ENCODE measurements around the gene SPATA2L. TPM values are rescaled to one million over a fixed set of nuclear protein-coding genes. Genes with fewer than 3 reads are reported as not detected.

The SPATA2L gene
- total and polyA plus RNA-seq, 10 of the 15 experiments (the other 5 are each of a cell fraction or from before 2014, with no cell fraction given), result 0.20 to 6.9 (median 3.9) TPM; not detected in 1

GRCh38 chr16:89721546-89722391 is 20.3 kb upstream of the SPATA2L start:
- RAD21 ChIA-PET (ENCODE audit: unreplicated experiment), result no interaction called here
- POLR2A ChIA-PET, result no interaction called here
- Histone ChIP-seq H3K4me2 (ENCODE audit: control insufficient read depth, insufficient read depth) (peak overlapping the region; percentile 97), H3K4me3 (peak overlapping the region; percentile 93), H3K9ac (ENCODE audit: control insufficient read depth, insufficient read depth, low read length) (peak overlapping the region; percentile 75), H3K9me3 (replicated peaks; ENCODE audit: control insufficient read depth, insufficient read depth, low read length) (no peaks in the 10 kb centered on the region), H3K4me1 (ENCODE audit: control insufficient read depth, insufficient read depth, low read length) (peaks cover 31% of the 10 kb centered on the region), H3K36me3 (ENCODE audit: control insufficient read depth in 2 of 2, insufficient read depth in 2 of 2, low read length in 1 of 2) (peaks cover 7 to 11% of the 10 kb centered on the region in 2 experiments; a peak in 3 of 4 replicates), H3K27me3 (replicated peaks in 1 of 2; ENCODE audit: control insufficient read depth in 2 of 2, insufficient read depth in 2 of 2, low read length in 1 of 2) (no peaks in the 10 kb centered on the region), H3K79me2 (ENCODE audit: control insufficient read depth, insufficient read depth, low read length) (peaks cover 24% of the 10 kb centered on the region), H3K27ac (ENCODE audit: control insufficient read depth, insufficient read depth) (peak overlapping the region; percentile 55), H2AFZ (ENCODE audit: control insufficient read depth, low read depth, low read length) (peak overlapping the region; percentile 15; the same call in 1 of the 2 replicates), H4K20me1 (ENCODE audit: control insufficient read depth, insufficient read depth) (no peaks in the 10 kb centered on the region)
- 1% methylated on average over 85 of the region's 112 CpGs for WGBS (ENCODE audit: insufficient coverage, insufficient replicate concordance, low lambda C conversion rate, missing lambda C conversion rate)
- intact Hi-C loops (cut with micrococcal nuclease; ENCODE audit: unreplicated experiment) (loop anchor here (2.0 kb wide), 1 partner anchor 43 kb away; no protein-coding TSS in a partner anchor), in situ Hi-C loops (cut with MboI) (no loop called here)
- BruUV-seq (replicated peaks), result no TSS peak
- no peak for DNase-seq (ENCODE audit: low read depth, low spot score)
- no peak for FAIRE-seq
- SMC1A ChIA-PET (ENCODE audit: uncharacterized antibody, unreplicated experiment), result interaction anchor here (1.1 kb wide), 1 partner anchor 43 kb away, joined by 3 read pairs; no protein-coding TSS in a partner anchor
- CTCF ChIA-PET, result no interaction called here
- peak; percentile 63 for ATAC-seq
- TF ChIP-seq MXI1 (IDR thresholded peaks at IDR 0.05; ENCODE audit: low read depth, low read length), result no peak; the same call in 1 of the 2 replicates
- peak; percentile 67 for TF ChIP-seq IKZF1 (conservative IDR thresholded peaks at IDR 0.05)
- 0 out of 2 replicates have a peak, but pooled peaks have one; percentile 5 for TF ChIP-seq PAX5 (IDR thresholded peaks at IDR 0.05; ENCODE audit: borderline replicate concordance, low read depth, low read length)
- TF ChIP-seq LARP7 (IDR thresholded peaks at IDR 0.05), result peak; percentile 41
- 0 out of 2 replicates have a peak, but pooled peaks have one; percentile 1 for TF ChIP-seq TCF3 (IDR thresholded peaks at IDR 0.05; ENCODE audit: borderline replicate concordance, insufficient read depth, low read depth, low read length)
- TF ChIP-seq, protein P1, sequence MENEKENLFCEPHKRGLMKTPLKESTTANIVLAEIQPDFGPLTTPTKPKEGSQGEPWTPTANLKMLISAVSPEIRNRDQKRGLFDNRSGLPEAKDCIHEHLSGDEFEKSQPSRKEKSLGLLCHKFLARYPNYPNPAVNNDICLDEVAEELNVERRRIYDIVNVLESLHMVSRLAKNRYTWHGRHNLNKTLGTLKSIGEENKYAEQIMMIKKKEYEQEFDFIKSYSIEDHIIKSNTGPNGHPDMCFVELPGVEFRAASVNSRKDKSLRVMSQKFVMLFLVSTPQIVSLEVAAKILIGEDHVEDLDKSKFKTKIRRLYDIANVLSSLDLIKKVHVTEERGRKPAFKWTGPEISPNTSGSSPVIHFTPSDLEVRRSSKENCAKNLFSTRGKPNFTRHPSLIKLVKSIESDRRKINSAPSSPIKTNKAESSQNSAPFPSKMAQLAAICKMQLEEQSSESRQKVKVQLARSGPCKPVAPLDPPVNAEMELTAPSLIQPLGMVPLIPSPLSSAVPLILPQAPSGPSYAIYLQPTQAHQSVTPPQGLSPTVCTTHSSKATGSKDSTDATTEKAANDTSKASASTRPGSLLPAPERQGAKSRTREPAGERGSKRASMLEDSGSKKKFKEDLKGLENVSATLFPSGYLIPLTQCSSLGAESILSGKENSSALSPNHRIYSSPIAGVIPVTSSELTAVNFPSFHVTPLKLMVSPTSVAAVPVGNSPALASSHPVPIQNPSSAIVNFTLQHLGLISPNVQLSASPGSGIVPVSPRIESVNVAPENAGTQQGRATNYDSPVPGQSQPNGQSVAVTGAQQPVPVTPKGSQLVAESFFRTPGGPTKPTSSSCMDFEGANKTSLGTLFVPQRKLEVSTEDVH (IDR thresholded peaks at IDR 0.05; ENCODE audit: low read depth, partially characterized antibody), result no peak
- peak; percentile 91; the same call in 1 of the 2 replicates for TF ChIP-seq GATAD2B (conservative IDR thresholded peaks at IDR 0.05; ENCODE audit: low read depth)
- no peak for TF ChIP-seq RAD51 (IDR thresholded peaks at IDR 0.05)
- TF ChIP-seq POLR2A (IDR thresholded peaks at IDR 0.05; ENCODE audit: low read depth, low read length), result peak; percentile 3; the same call in 1 of the 2 replicates
- peak; percentile 16; the same call in 1 of the 2 replicates for TF ChIP-seq ELK1 (IDR thresholded peaks at IDR 0.05; ENCODE audit: low read depth, low read length)
- peak; percentile 44 for TF ChIP-seq BCL3 (IDR thresholded peaks at IDR 0.05; ENCODE audit: borderline replicate concordance, insufficient read depth, low read depth, low read length, poor library complexity, severe bottlenecking)
- TF ChIP-seq ETV6 (conservative IDR thresholded peaks at IDR 0.05 in 1 of 2, IDR thresholded peaks at IDR 0.05 in 1 of 2; ENCODE audit: borderline replicate concordance in 1 of 2, low read depth in 1 of 2), result peak in 1 of 2 experiments; percentile 46; a peak in 1 of 4 replicates
- peak; percentile 66 for TF ChIP-seq BACH1 (IDR thresholded peaks at IDR 0.05; ENCODE audit: borderline replicate concordance)
- peak; percentile 66 for TF ChIP-seq NKRF (conservative IDR thresholded peaks at IDR 0.05)
